DMS53 (cell line): ENCODE measurements around the gene PRICKLE4.

Experiments
- DNase-seq: peaks from one replicate; lab custom pipeline; 2025; lab: John Stamatoyannopoulos, UW

PRICKLE4 gene, protein sequence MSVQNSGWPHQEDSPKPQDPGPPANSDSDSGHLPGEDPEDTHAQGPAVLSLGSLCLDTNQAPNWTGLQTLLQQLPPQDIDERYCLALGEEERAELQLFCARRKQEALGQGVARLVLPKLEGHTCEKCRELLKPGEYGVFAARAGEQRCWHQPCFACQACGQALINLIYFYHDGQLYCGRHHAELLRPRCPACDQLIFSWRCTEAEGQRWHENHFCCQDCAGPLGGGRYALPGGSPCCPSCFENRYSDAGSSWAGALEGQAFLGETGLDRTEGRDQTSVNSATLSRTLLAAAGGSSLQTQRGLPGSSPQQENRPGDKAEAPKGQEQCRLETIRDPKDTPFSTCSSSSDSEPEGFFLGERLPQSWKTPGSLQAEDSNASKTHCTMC

DNA sequence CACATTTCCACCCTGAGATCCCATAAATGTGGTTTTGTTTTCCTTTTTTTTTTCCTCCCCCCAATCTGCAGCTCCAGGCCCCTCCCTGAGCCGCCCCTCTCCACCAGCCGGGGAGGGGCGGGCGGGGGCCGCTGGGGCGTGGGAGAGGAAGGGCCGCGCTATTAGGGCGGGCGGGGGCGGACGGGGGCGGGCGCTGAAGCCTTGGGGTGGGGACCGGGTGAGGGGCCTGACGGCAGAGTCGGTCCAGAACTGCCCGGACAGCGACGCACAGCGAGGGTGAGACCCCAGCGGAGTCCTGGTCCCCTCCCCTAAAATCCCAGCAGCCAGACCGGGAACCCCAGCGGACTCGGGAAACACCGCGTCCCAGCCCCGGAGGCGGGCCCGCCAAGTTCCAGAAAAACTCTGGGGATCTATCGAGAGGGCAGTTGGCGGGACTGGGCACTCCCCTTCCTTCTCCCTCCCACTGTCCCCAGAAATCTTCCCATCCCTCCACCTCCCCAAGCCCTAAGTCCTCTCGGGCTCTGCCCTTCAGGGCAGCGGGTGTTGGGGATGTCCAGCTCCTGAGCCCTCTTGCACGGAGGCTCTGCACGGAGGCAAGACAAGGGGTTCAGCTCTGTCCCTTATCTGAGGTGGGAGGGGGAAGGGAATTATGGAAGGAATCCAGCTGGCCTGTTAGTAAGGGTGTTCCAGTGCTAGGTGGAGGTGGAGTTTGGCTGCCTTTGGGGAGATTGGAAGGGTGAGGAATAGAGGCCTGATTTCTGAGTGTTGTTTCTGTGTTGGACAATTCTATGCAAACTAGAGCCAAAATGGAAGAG, at the start of gene PRICKLE4:
TSS of gene PRICKLE4 (plus strand) at position 232 of the 815 bp plus-strand sequence. CDS start 2,692 bp downstream, outside the sequence.
- peak; percentile 63 for DNase-seq

DNA sequence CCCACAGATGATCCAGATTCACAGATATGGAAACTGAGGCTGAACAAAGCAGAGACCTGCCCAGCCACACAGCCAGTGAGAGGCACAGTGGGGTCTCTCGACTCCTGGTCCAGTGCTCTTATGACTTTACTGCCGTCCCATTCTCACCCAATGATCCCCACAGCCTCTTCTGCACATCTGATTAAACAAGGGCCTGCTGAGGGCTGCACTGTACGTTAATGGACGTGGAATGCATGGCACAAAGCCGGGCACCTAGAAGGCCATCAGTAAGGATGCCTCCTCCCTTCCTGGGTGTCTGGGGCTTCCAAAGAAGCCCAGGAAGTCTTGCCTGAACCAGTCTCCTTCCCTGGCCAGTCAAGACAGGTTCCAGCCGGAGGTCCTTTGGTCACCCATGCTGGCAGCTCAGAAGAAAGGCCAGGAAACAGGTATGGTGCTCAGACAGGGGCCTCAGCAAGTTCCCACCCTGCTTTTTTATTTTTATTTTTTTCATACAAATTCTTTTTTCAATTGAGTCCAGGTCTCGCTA, 49.0 kb upstream of the PRICKLE4 start:
- DNase-seq = no peak

DNA sequence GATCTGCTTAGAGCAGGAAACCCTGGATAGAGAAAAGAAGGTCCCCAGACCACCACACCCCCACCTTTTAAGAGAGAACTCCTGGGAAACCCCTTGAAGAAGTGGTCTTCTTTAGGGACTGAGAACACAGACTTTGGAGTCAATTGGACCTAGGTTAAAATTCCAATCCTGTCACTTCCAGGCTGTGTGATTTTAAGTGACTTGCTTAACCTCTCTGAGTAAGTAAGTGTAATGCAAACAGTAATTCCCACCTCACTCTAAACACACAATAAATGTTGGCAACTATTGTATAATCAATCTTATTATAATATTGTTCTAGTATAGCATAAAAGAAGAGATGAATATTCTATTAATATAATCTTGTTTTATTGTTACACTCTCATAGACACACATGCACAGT, 48.4 kb upstream of the PRICKLE4 start:
- no peak for DNase-seq

DNA sequence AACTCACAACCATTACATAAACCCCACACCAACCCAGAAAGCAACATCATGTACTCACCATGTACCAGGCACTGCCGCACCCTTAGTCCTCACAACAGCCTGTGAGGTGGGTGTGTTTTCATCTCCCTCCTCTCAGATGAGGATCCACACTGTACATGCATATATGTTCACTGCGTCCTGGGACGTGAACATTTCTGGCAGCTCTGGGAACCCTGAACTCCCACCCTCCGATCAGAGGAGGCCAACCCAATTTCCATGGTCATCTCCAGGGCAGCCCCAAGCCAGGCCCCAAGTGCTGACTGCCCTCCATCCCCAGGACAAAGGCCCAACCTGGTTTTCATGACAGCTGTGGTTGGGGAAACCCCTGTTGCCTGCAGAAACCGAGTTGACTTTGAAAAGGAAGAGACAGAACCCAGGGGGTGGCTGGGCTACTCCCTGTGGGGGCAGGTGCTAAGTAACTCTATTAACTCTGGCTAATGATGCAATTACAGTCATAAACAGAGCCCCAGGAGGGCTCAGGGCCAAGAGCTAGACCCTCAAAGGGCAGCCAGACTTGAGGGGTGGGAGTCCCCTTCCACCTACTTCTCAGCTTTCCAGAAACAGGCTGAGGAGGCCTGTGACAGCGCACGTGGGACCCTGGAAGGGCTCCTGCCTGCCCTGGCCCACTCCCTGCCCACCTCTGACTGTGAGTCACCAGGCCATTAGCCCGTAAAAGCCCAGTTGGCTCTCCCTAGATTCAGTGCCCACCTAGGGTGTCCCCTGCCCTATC, 47.8 kb upstream of the PRICKLE4 start:
- DNase-seq = no peak

DNA sequence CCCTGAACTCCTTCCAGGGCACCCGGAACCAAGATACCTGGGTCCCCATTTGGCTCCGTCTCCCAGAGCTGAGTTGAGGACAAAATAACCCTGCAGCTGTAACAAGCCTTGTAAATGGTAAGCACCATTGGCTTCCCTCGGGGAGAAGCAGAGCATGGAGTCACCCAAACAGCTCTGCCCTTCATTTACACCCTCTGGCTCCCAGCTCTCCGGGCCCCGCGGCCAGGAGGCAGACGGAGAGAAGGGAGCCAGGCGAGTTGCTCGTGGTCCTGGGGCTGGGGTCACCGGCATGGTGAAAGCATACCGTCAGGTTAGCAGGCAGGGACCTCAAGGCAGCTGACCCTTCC, 47.2 kb upstream of the PRICKLE4 start:
- DNase-seq = peak; percentile 36

DNA sequence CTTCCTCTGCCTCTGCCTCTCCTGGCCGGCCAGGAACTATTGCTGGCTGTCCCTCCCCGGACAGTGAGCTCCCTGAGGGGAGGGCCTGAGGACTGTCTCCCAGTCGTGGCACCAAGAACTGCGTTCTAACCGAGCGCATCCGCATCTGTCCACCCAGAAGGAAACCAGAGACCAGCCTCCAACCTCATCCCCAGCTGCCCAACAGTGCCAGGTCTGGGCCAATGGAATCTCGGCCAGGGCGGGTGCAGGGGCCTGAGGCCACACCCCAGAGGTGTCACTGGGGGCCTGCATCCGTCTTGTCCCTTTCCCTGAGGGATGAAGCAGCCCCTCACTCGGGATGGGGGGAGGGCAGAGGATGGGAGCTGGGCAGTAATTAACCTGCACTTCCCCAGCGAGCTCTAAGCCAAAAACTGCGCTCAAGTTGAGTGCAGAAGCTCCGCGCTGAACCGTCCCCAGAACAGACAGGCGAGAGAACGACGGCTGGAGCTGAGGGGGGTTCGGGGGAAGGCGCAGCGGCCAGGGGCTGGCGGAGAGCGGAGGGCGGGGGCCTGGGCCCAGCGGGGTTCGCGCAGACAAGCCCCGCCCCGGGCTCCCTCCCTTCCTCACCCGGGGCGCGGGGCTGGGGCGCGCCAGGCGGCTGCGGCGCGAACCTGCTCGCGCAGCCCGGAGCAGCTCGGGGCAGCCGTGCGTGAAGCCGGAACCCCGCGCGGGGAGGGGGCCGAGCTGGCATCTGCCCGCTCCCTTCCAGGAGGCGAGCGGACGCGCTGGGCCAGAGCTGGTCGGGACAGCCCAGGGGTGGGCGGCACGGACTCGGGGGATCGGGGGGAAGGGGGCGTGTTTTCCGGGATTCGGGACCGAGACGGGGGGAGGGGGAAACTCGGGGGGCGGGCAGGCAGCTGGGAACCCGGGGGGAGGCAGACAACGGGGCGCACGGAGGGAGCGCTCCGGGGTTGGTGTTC, 46.6 kb upstream of the PRICKLE4 start:
- DNase-seq = peak; percentile 88

DNA sequence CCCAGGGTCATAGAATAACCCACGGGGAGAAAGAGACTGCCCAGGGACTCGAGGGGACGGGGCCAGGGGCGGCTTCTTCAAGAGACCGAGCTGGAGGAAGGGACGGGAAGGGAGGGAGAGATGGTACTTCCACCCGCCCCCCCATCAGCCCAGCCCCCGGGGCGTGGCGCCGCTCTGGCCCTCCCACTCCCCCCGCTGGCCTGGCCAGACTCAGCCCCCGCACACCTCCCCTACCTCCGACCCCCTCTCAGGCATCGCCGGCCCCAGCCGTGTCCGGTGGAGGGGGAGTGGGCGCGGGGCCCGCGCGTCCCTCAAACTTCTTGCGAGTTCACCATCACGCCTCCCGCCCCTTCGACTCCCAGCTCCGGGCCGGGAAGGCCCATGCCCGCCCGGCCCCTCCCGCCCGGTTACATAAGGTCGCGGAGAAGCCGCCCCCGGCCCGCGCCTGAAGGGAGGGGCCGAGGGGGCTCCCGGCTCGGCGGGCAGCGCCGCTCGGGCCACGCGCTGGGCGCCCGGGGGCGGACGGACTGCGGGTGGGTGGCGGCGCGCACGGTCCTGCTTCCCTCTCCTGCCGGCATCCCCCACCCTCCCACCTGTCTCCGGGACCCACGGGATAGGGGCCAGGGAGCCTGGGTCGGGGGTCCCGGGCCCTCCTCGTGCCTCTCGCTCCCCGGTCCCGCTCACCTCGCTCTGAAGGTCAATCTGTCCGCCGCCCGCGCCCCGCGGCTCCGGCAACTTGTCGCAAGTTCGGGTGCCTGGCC, 45.7 kb upstream of the PRICKLE4 start:
- peak; percentile 85 for DNase-seq

DNA sequence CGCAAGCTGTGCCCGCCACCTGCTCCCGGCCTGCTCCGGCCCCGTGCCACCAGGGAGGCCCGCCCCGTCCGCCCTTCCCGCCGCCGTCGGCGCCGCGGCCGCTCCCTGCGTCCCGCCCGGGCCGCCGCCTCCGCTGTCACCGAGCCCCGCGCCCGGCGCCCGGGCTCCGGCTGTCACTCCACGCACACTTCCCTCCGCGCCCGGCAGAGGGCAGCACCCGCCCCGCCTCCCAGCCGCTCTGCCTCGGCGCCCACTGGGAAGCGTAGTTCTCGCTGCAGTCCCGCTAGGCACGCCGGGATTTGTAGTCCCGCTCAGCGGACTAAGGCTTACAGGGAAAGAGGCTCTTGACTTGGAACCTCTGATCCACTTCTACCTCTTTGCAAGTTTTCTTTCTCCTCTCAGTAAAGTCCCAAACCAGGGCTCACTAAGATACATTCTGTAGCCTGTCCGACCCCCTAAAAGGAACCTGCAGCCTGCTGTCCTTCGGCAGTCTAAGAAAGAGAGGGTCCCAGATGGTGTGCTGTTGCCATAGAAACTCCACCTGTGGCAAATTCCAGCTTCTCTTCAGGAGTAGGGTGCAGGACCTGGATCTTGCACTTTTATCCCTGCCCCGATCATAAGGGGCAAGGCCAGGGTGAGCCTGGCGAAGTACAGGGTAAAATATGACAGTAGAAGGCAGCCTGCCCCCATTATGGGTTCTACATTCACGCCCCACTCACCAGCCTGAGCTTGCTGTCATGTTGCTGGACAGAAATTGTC, 45.0 kb upstream of the PRICKLE4 start, which contains the start of gene TFEB:
TSS of gene TFEB (minus strand) at position 182 of the 759 bp plus-strand sequence. CDS start 44,395 bp downstream, outside the sequence.
- DNase-seq = peak; percentile 97

DNA sequence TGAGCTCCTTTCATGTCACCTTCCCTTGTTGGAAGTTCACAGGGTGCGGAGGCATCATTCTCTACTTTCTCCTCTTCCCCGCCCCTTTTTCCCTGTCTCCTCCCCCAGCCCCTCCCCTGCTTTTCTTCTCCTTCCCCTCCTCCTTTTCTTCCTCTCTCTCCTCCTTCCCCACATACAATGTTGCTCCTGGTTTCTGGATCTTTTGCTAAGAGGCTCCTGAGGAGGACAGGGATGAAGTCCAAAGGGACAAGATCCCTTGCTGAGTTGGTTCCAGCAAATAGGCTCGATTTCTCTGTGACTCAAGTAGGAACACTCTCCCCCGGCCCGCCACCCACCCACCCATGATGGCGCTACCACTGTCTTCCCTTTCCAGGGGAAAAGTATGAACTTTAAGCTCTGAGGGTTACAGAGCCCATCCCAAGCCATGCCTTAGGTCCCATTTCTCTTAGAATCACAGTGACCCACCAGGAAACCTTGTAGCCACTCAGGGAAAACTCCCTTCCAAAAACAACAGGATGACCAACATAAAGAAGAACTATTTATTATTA, 44.3 kb upstream of the PRICKLE4 start:
- DNase-seq = no peak

DNA sequence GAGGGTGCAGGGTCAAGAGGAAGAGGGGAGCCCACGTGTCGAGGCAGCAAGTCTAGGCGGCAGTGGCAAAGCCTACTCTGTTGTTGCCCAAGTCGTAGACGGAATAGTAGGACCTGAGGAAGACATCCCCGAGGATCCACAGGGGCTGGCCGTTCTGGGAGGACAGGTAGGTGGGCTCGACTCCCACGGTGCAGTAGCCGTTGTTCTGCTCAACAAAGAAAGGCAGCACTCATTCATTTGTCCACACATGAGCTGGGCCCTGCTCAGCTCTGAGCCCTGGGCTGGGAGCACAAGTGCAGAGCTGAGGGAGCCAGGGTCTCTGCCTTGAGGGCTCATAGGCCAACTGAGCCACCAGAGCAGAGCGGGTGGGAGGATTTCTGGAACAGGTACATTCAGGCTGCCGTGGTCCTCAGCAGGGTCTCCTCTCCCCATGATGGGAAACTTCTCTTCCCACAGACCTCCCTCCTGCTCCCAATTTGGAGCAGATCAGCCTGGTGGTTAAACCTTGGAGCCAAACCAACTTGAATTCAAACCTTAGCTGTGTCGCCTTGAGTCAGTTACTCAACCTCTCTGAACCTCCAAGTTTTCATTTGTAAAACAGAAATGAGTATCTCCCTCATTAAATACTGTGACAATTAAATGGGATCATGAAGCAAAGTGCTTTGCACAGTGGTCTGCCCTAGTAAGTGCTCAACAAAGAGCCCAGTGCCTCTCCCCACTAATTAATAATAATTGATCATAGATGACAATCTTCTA, 43.6 kb upstream of the PRICKLE4 start:
- DNase-seq = no peak

DNA sequence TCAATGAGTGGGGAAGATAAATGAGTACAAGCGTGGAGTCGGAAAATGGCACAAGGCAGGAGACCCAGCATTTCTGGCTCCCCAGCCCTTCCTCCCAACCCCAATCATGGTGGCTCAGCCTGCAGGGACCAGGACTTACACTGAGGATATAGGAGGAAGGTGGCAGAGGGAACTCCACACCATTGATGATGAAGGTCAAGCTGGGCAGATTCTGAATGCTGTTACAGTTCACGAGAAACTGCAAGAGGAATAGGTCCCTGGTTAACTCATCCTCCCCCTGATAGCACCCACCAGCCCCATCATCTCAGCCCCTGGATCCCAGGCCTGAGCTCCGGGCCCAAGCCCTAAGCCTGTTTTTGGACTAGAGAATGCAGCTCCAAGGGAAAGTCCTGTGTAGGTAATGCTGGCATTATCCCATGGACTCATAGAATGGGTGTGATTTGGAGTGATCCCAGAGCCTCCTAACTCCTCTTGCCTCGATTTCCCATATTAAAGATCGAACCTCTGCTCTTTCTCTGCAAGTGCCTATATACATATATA, 42.9 kb upstream of the PRICKLE4 start:
- DNase-seq = no peak

DNA sequence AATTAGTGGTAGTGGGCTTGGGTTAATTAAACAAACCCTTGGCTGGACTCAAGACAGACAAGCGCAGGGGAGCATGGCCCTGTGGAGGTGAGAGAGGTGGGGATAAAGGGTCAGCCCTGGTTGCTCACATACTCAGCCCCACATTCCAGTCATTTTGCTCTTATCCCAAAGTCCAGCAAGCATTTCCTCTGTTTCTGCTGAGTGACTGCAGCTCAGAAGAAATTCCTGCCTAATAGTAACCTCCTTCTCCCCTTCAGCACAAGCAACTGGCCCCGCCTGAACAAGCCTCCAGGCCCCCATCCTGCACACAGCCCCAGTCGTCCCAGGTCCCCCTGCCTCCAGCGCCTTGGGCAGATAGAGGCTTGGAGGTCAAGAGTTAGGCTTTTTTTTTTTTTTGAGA, 41.5 kb upstream of the PRICKLE4 start:
- no peak for DNase-seq

DNA sequence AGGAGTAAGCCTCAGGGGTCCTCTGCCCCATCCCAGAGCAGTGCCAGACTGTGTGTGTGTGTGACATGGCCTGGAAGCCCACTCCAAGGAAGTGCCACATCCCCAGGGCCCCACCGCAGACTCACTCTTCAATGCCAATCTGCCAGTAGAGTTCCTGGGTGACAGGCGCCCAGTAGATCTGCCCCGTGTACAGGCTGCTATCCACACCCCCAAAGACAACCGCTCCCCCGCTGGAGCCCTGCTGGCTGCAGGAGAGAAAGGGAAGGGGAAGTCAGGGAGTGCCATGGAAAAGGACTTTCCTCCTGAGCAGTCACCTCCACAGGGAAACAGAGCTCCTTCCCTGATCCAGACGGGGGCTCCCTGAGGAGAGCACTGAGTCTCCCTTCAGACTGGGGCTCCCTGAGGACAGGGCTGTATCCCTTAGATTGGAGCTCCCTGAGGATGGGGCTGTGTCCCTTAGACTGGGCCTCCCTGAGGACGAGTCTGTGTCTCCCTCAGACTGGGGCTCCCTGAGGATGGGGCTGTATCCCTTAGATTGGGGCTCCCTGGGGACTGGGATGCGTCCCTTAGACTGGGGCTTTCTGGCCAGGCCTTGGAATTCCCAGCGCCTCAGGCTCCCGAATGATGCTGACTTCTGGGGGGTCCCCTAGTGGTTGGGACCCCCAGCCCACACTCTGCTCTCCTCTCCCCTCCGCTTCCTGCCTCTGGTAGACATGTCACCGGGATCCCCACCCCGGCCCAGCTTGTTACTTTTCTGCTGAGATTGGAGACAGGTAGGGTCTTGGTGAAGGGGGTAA, 40.0 kb upstream of the PRICKLE4 start:
- DNase-seq = no peak

DNA sequence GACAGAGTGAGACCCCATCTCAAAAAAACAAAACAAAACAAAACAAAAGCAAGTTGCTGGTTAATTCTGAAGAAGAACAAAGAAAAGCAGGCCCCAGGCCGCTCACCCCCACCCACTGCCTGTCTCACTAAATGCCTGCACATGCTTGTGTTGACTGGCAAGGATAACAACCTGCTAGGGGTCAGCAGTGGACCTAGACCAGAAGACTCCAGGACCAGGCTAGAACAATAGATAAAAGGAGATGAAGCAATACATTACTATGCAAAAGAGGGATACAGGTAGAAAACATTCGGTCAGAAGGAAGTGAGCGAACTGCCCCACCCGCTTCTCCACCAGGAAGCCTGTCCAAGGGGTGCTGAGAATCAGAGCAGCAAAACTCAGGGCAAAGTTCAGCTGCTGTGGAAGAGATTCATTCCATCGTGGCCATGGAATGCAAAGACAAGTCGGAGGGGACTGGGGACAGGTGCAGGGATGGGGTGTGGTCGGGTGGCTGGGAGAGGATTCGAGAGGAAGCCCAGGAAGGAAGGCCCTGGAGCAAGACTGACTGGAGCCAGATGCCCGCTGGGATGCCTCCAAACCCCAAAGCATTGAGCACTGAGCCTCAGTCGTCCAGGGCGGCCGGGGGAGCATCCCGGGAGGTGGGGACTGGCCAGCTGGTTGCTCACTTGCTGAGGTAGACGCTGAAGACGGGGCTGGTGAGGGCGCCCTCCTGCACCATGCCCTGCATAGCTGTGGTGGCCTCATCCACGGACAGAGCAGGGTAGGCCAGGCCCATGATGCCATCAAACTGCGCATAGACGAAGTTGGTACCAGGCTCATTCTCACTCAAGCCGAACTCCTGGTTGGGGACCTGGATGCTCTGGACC, 38.7 kb upstream of the PRICKLE4 start:
- no peak for DNase-seq

DNA sequence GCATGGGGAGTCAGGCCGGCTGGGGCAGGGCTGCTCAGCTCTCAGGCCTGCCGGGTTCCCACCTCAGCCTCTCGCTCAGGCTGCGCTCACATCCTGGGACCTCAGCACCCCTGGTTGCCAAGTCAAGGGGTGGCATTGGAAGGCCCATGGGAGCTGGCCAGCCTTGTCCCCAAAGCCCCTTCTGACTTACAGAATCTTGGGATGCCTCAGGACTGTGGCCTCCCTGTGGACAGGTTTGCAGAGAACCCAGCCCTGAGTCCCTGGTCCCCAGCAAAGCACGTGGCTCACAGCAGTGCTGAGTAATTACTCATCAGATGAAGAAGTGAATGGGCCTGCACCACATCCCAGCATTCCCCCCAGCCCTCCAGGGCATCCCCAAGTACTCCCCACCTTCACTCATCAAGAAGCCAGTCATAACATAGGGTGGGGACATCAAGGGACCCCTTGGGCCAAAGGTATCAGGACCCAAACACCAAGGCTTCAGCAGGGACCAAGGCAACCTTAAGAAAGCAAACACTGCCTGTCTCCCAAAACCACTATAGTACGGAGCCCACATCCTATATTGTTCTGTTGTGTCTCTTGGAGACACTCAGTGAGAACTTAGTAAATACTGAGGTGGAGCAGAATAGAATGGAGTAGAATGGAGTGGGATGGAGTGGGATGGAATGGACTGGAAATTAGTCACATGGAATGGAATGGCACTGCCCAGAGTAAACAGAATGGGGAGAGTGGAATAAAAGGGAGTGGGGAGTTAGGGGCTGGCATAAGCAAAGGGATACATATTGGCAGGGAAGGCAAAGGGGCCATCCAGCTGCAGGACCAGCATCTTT, 37.0 kb upstream of the PRICKLE4 start:
- DNase-seq = no peak
